Sigmoid colon (tissue), 7 donors: ENCODE results near the gene E2F3. TPM values are rescaled to one million over a fixed set of nuclear protein-coding genes. Genes with fewer than 3 reads are reported as not detected.

Experiments
- DNase-seq: peaks from one replicate; pipeline ENCODE4 v3.0.0-alpha.2; 2019
- H3K27ac ChIP-seq, 4 donors: fragments of 200-600 bp; sonication (generic); one replicate each; pipeline ENCODE4 v1.5.1; 2016 to 2019; ENCODE audit warnings: mild to moderate bottlenecking in 1 of 4
- H3K27me3 ChIP-seq, 3 donors: fragments of 200-600 bp; sonication (generic); one replicate each; pipeline ENCODE4 v1.5.1; 2019; ENCODE audit warnings: mild to moderate bottlenecking in 1 of 3
- H3K36me3 ChIP-seq, 4 donors: fragments of 200-600 bp; sonication (generic); one replicate each; pipeline ENCODE4 v1.5.1; 2016 to 2019
- H3K4me1 ChIP-seq, 4 donors: fragments of 200-600 bp; sonication (generic); one replicate each; pipeline ENCODE4 v1.5.1; 2017 to 2019
- H3K4me3 ChIP-seq, 4 donors: fragments of 200-600 bp; sonication (generic); one replicate each; pipeline ENCODE4 v1.5.1; 2017 to 2019; ENCODE audit warnings: mild to moderate bottlenecking in 2 of 4, moderate library complexity in 1 of 4
- H3K9me3 ChIP-seq, 4 donors: fragments of 200-600 bp in 3 of 4; sonication (generic) in 3 of 4; one replicate each; pipeline versions ENCODE4 v1.5.1 to v1.6.1; 2013 to 2019
- EP300 ChIP-seq, 4 donors: sonication (generic); formaldehyde crosslinking; IDR thresholded peaks; one replicate each; pipeline ENCODE4 v1.6.1; 2017; ENCODE audit warnings: antibody characterized with exemption in 4 of 4
- POLR2A ChIP-seq, 2 donors: fragments of 450-650 bp; IDR thresholded peaks; one replicate each; pipeline ENCODE4 v1.6.1; 2016; ENCODE audit warnings: antibody characterized with exemption in 2 of 2, mild to moderate bottlenecking in 2 of 2, moderate library complexity in 2 of 2
- POLR2AphosphoS5 ChIP-seq, 4 donors: sonication (generic); formaldehyde crosslinking; IDR thresholded peaks; one replicate each; pipeline ENCODE4 v1.6.1; 2017; ENCODE audit warnings: antibody characterized with exemption in 4 of 4
- WGBS, 2 donors: extraction: QIAGEN DNeasy Blood & Tissue Kit; methylation state at CpG; one replicate each; pipeline ENCODE4 v1.1.7; 2013; 5-methylcytosine and 5-hydroxymethylcytosine counted together
- intact Hi-C: fragments of 100-400 bp; cut with DNase I; formaldehyde crosslinking; loops from one replicate; pipeline ENCODE4 v1.15.1; 2023
- polyA plus RNA-seq, 3 donors: library from polyadenylated mRNA; stranded (reverse); fragments of 200-250 nt; gene quantifications; one replicate each; pipeline ENCODE4 v1.2.3, GENCODE V29; 2013
- total RNA-seq, 4 donors: library from RNA; depleted of rRNA; stranded (reverse); fragments of >200 nt; gene quantifications; one replicate each; pipeline ENCODE4 v1.1.0, GENCODE V29; 2016
- TF ChIP-seq, protein P1 (sequence below), 4 experiments: fragments of 450-650 bp in 3 of 4; fragments of 200-600 bp in 1 of 4; IDR thresholded peaks; one replicate each; pipeline ENCODE4 v1.5.1; 2016 to 2019; ENCODE audit warnings: antibody characterized with exemption in 4 of 4, mild to moderate bottlenecking in 3 of 4, moderate library complexity in 2 of 4
- donor health status: healthy with polysubstance abuse.
- donor health status: Bipolar disorder and iron deficiency.
- donor health status: healthy.

E2F3 gene
- total and polyA plus RNA-seq, 7 donors, result 2.5 to 6.9 (median 3.0) TPM

DNA sequence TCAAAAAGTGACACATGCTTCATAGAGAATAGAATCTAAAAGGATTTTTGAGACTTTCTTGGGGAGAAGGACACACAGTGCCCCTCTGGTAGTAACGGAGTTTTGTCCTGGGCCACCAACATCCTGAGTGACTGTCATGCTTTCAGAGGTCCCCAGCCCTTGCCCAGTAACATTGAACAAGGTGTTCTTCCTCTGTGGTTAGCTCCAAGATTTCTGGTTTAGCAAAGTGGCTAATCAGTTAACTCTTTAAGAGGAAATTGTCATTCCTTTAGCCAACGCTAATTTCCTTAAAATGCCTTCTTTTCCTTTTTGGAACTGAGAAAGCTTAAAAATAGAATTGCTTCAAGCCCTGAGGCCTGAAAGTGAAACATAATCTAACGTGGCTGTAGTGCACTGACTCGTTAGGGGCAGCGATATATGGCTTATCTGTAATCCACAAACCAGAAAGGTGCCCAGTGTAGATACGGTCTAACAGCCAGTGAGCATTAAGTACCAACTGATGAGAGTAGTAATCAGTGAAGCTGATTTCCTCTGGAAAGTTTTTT, 7.8 kb downstream of the E2F3 start:
- WGBS, 2 donors, result 40 to 76% methylated on average over 6 of the region's 6 CpGs
- TF ChIP-seq EP300 (IDR thresholded peaks at IDR 0.05) (no peak), POLR2AphosphoS5 (IDR thresholded peaks at IDR 0.05) (no peak), POLR2A (IDR thresholded peaks at IDR 0.05) (no peak)
- TF ChIP-seq, protein P1, sequence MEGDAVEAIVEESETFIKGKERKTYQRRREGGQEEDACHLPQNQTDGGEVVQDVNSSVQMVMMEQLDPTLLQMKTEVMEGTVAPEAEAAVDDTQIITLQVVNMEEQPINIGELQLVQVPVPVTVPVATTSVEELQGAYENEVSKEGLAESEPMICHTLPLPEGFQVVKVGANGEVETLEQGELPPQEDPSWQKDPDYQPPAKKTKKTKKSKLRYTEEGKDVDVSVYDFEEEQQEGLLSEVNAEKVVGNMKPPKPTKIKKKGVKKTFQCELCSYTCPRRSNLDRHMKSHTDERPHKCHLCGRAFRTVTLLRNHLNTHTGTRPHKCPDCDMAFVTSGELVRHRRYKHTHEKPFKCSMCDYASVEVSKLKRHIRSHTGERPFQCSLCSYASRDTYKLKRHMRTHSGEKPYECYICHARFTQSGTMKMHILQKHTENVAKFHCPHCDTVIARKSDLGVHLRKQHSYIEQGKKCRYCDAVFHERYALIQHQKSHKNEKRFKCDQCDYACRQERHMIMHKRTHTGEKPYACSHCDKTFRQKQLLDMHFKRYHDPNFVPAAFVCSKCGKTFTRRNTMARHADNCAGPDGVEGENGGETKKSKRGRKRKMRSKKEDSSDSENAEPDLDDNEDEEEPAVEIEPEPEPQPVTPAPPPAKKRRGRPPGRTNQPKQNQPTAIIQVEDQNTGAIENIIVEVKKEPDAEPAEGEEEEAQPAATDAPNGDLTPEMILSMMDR (IDR thresholded peaks at IDR 0.05), result no peak
- no peaks in the 10 kb centered on the region for H3K27me3 ChIP-seq
- intact Hi-C loops, result loop anchor here (10.0 kb wide), 1 partner anchor 315 kb away; no protein-coding TSS in a partner anchor
- H3K9me3 ChIP-seq, result no peaks in the 10 kb centered on the region
- no peak for DNase-seq
- H3K4me3 ChIP-seq, result no peak overlapping the region
- H3K4me1 ChIP-seq, result peaks cover 0 to 7% (median 4%) of the 10 kb centered on the region in 4 donors
- no peak overlapping the region for H3K27ac ChIP-seq
- no peaks in the 10 kb centered on the region for H3K36me3 ChIP-seq

GRCh38 chr6:20411544-20411943, 9.9 kb downstream of the E2F3 start:
- no peaks in the 10 kb centered on the region for H3K36me3 ChIP-seq
- H3K4me1 ChIP-seq, result peaks cover 0 to 2% (median 0%) of the 10 kb centered on the region in 4 donors
- no peak for TF ChIP-seq POLR2AphosphoS5 (IDR thresholded peaks at IDR 0.05)
- TF ChIP-seq EP300 (IDR thresholded peaks at IDR 0.05), result no peak
- TF ChIP-seq, protein P1 (IDR thresholded peaks at IDR 0.05), result no peak
- no peak for TF ChIP-seq POLR2A (IDR thresholded peaks at IDR 0.05)
- no peak overlapping the region for H3K4me3 ChIP-seq
- no peak overlapping the region for H3K27ac ChIP-seq
- 73 to 95% methylated on average over 8 of the region's 8 CpGs for WGBS, 2 donors
- no peaks in the 10 kb centered on the region for H3K9me3 ChIP-seq
- intact Hi-C loops, result no loop called here
- no peaks in the 10 kb centered on the region for H3K27me3 ChIP-seq
- no peak for DNase-seq

GRCh38 chr6:20411953-20412681, 10.4 kb downstream of the E2F3 start:
- Histone ChIP-seq H3K27me3 (no peaks in the 10 kb centered on the region), H3K9me3 (no peaks in the 10 kb centered on the region), H3K27ac (no peak overlapping the region), H3K36me3 (no peaks in the 10 kb centered on the region), H3K4me1 (peaks cover 0 to 2% (median 0%) of the 10 kb centered on the region in 4 donors), H3K4me3 (no peak overlapping the region)
- WGBS, 2 donors, result 94 to 96% methylated on average over 12 of the region's 12 CpGs
- TF ChIP-seq POLR2A (IDR thresholded peaks at IDR 0.05) (no peak), POLR2AphosphoS5 (IDR thresholded peaks at IDR 0.05) (no peak), EP300 (IDR thresholded peaks at IDR 0.05) (no peak)
- TF ChIP-seq, protein P1 (IDR thresholded peaks at IDR 0.05), result no peak
- DNase-seq, result no peak
- intact Hi-C loops, result no loop called here

DNA sequence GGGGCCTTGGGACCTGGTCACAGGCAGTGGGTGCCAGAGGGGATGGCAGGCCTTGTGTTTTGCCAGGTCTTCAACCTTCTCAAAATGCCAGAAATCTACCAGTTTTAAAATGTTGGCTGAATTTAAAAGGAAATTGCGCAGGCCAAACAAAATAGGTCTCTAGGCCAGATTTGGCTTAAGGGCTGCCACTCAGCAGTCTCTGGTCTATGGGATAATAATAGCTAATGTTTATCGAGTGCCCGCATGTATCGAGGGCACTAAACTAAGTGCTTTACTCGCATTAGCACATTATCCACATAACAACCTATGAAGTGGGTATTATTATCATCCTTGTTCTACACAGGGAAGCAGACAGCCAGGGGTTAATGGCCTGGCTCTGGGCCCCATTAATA, 11.0 kb downstream of the E2F3 start:
- Histone ChIP-seq H3K36me3 (no peaks in the 10 kb centered on the region), H3K9me3 (no peaks in the 10 kb centered on the region), H3K27me3 (no peaks in the 10 kb centered on the region), H3K4me1 (peaks cover 0 to 2% (median 0%) of the 10 kb centered on the region in 4 donors), H3K4me3 (no peak overlapping the region), H3K27ac (no peak overlapping the region)
- intact Hi-C loops, result no loop called here
- TF ChIP-seq POLR2AphosphoS5 (IDR thresholded peaks at IDR 0.05), result no peak
- TF ChIP-seq, protein P1 (IDR thresholded peaks at IDR 0.05), result no peak
- TF ChIP-seq EP300 (IDR thresholded peaks at IDR 0.05), result no peak
- no peak for DNase-seq
- WGBS, 2 donors, result 97 to 98% methylated on average over 5 of the region's 5 CpGs
